Peyer's patch (tissue), 4 donors: Measurements from ENCODE around the gene CHD9.

Experiments
- CTCF ChIP-seq, 6 experiments: fragments of 450-650 bp in 4 of 6; fragments of 200-600 bp in 2 of 6; sonication (generic) in 1 of 6; IDR thresholded peaks; one replicate each; pipeline ENCODE4 v1.5.1; 2017 to 2019; ENCODE audit warnings: antibody characterized with exemption in 6 of 6, mild to moderate bottlenecking in 3 of 6, moderate library complexity in 1 of 6
- POLR2A ChIP-seq, 2 donors: fragments of 450-650 bp; IDR thresholded peaks; one replicate each; pipeline ENCODE4 v1.5.1; 2017; ENCODE audit warnings: antibody characterized with exemption in 2 of 2, mild to moderate bottlenecking in 2 of 2, moderate library complexity in 2 of 2

GRCh38 chr16:53112015-53112414, 57.2 kb downstream of the CHD9 start:
- no peak for TF ChIP-seq POLR2A (IDR thresholded peaks at IDR 0.05)
- TF ChIP-seq CTCF (IDR thresholded peaks at IDR 0.05) = no peak
